Activated naive CD4-positive, alpha-beta T cell (primary cell): ENCODE data around the gene WFS1.

ENCODE experiments used
- DNase-seq, 4 experiments: peaks; one replicate each; lab custom pipeline; 2025; lab: John Stamatoyannopoulos, UW

The WFS1 gene

DNA sequence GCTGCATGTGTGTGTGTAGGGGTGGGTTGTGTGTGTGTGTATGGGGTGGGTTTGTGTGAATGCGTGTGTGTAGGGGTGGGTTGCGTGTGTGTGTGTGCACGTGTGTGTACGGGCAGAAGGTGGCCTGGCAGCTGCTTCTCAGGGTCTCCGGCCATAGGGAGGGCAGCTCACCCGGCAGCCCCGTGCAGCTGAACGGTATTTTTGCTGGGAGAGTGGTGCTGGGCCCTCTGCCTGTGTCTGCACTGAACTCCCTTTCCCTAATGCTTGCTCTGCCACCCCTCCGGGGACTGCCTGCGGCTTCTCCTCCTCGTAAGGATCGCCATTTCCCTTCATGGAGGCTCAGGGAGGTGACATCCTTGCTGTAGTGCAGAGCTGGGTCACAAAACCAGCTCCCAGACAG, 30.2 kb downstream of the WFS1 start:
- DNase-seq = no peak

DNA sequence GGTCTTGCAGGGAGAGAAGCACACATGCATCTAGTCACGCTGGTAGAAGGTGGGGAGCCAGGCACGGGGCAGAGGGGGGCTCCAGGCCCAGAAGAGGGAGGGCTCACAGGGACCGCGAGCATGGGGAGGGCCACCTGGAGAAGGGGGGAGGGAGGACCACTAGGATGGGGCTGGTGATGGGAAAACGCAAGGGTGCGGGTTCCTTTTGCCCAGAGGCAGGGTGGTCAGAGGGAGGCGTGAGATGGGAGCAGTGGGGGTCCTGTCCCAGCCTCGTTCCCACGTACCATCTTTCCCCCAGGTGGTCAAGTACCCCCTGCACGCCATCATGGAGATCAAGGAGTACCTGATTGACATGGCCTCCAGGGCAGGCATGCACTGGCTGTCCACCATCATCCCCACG, 30.7 kb downstream of the WFS1 start:
- no peak for DNase-seq

DNA sequence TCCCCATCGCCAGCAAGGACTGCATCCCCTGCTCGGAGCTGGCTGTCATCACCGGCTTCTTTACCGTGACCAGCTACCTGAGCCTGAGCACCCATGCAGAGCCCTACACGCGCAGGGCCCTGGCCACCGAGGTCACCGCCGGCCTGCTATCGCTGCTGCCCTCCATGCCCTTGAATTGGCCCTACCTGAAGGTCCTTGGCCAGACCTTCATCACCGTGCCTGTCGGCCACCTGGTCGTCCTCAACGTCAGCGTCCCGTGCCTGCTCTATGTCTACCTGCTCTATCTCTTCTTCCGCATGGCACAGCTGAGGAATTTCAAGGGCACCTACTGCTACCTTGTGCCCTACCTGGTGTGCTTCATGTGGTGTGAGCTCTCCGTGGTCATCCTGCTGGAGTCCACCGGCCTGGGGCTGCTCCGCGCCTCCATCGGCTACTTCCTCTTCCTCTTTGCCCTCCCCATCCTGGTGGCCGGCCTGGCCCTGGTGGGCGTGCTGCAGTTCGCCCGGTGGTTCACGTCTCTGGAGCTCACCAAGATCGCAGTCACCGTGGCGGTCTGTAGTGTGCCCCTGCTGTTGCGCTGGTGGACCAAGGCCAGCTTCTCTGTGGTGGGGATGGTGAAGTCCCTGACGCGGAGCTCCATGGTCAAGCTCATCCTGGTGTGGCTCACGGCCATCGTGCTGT, 31.5 kb downstream of the WFS1 start:
- no peak for DNase-seq

DNA sequence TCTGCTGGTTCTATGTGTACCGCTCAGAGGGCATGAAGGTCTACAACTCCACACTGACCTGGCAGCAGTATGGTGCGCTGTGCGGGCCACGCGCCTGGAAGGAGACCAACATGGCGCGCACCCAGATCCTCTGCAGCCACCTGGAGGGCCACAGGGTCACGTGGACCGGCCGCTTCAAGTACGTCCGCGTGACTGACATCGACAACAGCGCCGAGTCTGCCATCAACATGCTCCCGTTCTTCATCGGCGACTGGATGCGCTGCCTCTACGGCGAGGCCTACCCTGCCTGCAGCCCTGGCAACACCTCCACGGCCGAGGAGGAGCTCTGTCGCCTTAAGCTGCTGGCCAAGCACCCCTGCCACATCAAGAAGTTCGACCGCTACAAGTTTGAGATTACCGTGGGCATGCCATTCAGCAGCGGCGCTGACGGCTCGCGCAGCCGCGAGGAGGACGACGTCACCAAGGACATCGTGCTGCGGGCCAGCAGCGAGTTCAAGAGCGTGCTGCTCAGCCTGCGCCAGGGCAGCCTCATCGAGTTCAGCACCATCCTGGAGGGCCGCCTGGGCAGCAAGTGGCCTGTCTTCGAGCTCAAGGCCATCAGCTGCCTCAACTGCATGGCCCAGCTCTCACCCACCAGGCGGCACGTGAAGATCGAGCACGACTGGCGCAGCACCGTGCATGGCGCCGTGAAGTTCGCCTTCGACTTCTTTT, 32.2 kb downstream of the WFS1 start:
- DNase-seq = no peak

DNA sequence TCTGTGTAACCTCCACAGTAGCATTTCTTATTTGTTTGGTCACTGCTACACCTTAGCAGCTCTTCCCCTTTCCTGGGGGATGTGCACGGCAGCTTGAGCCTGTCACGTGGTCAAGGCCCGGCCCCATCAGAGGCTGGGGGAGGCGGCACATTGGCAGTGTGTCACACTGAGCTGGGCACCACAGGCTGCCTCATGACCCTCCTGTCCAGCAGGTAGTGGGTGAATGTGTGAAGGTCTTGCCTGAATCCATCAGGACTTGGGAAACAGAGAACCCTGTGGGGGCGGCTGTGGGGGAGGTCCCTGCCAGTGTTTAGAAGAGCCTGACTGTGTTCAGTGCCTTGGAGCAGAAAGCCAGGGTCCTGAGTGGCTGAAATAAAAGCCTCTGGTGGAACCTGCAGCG, 33.2 kb downstream of the WFS1 start:
- no peak for DNase-seq

DNA sequence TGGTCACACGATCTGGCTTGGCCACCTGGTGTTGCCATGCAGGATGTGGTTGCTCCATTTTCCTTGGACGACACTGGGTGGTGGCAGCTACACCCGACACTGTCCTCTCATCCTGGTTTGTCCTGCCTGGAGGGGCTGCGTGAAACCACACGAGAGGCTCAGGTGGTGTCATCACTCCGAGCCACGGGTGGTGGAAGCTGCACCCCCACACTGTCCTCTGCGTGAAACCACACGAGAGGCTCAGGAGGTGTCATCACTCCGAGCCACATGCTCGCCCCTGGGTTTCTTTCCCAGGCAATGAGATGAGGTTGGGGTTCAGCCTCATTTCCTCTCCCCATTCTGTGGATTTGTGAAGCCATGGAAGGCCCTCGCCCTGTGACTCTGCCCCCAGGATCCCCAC, 34.3 kb downstream of the WFS1 start:
- no peak for DNase-seq

DNA sequence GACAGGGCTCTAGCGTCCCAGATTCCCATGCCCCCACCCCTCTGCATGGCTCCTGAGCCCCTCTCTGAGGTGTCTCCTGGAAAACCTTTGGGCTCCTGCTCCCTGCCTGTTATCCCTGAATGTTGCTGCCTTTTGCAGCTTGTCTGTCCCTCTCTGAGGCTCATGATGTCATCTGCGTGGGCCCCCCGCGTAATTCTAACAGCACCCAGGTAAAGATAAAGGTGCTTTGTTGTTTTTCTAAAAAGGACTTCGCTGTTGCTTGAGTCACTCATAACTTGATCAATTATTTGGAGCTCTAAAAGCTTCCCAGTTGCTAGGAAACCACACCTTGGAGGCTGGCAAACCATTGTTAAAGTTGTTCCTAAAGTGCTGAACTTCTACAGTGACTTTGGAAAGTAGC, 36.6 kb downstream of the WFS1 start:
- DNase-seq = no peak

DNA sequence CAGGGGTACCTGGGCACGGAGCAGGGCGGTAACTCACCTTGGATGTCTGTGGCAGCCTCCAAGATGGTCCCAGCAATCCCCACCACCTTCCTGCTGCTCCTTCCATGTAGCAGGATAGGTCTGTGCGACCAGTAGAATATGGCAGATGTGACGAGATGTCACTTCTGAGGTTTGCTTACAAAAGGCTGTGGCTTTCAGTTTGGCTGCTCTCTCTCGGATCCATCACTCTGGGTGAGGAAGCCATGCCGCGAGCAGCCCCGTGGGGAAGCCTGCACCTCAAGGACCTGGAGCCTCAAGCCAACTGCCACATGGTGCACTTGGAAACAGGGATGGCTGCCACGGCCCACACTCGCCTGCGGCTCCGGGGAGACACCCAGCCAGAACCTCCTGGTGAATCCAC, 37.6 kb downstream of the WFS1 start:
- DNase-seq = no peak

DNA sequence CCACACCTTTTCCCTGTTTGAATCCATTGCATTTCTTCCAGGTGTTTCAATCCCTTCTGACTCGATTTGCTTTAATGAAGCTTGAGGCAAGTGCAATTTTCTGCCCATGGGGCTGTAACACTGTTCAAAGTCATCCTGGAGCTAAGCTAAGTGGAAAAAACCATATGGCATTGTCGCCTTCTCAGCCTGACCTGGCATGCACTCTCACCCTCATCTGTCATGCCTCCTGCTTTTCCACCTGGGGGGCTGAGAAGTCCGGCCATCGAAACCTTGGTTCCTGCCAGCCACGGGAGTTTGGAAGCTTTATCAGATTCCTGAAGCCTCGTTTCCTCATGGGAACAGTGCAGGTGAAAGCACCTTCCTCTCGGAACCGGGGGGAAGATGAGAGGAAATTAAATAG, 38.2 kb downstream of the WFS1 start:
- no peak for DNase-seq

DNA sequence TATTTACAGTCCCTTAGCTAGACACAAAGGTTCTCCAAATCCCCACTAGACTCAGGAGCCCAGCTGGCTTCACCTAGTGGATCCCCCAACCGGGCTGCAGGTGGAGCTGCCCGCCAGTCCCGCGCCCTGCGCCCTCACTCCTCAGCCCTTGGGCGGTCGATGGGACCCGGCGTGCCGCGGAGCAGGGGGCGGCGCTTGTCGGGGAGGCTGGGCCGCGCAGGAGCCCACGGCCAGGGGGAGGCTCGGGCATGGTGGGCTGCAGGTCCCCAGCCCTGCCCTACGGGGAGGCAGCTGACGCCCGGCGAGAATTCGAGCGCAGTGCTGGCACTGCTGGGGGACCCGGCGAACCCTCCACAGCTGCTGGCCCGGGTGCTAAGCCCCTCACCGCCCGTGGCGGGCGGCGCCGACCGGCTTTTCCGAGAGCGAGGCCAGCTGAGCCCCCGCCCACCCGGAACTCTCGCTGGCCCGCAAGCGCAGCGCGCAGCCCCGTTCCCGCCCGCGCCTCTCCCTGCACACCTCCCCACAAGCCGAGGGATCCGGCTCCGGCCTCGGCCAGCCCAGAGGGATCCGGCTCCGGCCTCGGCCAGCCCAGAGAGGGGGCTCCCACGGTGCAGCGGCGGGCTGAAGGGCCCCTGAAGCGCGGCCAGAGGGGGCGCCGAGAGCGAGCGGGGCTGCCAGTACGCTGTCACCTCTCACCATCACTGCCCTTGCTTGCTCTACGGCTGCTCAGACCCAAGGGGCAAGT, 39.4 kb downstream of the WFS1 start:
- peak in 1 of 4 experiments; percentile 19 for DNase-seq

DNA sequence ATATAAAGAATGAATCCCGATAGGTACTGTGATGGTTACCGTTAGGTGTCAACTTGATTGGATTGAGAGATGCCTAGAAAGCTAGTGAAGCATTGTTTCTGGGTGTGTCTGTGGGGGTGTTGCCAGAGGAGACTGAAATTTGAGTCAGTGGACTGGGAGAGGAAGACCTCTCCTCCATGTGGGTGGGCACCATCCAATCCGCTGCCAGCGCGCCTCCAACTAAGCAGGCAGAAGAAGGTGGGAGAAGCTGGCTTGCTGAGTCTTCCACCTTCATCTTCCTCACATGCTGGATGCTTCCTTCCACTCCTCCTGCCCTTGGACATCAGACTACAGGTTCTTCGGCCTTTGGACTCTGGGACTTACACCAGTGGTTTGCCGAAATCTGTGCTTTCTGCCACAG, 40.1 kb downstream of the WFS1 start:
- no peak for DNase-seq

DNA sequence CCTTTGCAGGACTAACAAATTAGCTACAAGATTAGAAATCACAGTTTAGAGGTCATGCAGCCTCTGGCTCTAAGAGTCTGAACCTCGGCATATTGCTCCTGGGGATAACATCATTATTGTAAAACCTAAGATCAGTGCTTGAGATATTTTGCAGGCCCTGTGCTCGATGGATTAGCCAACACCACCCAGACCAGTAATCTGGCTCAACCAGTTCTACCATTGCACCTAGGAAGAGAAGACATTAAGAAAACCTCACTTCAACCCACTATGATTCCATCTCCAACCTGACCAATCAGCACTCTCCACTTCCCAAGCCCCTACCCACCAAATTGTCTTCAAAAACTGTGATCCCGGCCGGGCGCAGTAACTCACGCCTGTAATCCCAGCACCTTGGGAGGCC, 43.6 kb downstream of the WFS1 start:
- DNase-seq = no peak

DNA sequence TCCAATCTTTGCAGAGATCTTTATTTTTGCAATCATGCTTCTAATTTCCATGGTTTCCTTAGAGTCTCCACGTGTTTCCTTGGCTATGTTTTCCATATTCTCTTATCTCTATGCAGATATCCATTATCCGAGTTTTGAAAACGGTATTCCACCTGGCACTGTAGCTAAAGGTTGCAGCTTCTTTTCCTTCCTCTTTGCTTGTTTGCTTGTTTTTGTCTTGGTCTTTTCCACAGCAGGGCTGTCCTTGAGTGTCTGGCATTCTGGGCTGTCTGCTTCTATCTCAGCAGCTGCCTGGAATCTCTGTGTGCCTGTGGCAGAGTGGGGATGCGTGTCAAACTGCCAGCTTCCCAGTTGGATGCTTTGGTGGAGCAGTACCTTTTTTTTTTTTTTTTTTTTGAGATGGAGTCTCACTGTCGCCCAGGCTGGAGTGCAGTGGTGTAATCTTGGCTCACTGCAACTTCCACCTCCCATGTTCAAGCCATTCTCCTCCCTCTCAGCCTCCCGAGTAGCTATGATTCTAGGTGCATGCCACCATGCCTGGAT, 46.9 kb downstream of the WFS1 start:
- DNase-seq = no peak

DNA sequence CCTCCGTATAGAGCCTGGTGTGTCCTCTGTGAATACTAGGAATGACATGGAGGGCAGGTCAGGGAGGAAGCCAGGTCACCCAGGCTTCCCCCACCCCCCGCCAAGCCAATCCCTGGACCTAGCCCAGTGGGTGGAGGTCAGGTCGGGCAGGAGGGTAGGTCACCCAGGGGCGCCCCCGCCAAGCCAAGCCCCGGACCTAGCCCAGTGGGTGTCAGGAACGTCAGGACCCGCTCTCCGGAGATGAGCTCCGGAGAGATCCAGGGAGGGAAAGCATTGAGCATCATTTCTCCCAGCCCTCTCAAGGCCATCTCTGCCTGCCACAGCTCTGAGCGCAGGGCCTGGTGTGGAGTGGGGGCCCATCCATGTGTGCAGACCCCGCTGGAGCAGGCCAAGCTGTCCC, 48.6 kb downstream of the WFS1 start:
- DNase-seq = no peak

DNA sequence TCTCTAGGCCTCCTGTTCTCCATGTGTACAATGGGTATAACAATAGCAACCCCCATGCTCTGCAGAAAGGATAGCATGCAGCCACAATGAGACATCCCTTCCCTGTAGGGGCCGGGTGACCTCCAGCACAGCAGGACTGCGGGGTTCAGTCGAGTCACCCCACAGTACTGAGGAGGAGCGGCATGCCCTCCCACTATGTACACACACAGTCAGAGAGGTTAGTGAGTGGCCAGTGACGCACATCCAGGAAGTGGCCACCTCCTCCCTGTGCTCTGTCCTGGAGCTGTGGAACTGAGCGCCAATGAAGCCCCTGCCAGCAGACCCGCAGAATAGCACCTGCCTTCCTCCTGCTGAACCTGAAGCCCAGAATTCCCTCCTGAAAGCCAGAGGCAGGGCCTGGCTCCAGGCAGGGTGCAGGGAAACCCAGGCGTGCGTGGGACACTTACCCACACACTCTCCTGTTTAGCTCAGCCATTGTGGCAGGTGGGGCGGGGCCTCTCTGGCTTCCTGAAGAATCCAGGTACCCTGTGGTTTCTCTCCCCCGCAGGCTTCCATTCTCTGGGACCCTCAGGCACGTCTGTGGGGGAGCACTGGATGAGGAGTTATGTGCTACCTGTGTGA, 50.0 kb downstream of the WFS1 start:
- no peak for DNase-seq

DNA sequence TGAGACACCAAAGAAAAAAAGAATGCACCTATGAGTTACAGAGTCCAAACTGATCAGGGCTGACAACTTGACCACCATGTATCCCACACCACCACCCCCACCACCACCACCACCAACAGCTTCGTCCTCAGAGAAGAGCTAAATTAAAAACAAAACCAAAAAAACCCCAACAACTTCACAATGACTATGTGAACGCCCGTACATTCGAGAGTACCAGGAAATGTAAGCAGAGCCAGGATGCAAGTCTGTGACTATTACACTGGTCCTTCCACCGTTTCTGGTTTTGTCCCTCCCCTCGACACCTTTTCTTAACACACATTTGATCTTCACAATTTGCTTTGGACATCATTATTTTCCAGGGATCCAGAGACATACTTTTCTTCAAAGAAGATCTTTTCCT, 51.0 kb downstream of the WFS1 start:
- no peak for DNase-seq

DNA sequence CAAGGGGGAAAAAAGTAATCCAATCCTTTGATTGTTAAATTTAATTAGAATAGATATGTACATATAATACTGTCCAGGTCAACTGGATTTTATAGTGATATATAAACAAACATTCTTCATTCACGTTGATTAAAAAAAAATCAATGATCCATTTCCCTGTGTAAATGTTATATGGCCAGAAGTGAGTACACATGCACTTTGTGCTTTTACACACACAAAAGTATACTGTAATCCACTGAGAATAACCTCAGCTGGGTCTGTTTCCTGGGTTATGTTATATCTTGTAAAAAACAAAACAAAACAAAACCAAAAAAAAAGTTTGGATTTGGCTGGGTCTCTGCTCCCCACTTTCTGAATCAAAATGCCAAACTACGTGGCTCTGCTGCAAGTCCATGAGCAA, 51.7 kb downstream of the WFS1 start:
- no peak for DNase-seq

DNA sequence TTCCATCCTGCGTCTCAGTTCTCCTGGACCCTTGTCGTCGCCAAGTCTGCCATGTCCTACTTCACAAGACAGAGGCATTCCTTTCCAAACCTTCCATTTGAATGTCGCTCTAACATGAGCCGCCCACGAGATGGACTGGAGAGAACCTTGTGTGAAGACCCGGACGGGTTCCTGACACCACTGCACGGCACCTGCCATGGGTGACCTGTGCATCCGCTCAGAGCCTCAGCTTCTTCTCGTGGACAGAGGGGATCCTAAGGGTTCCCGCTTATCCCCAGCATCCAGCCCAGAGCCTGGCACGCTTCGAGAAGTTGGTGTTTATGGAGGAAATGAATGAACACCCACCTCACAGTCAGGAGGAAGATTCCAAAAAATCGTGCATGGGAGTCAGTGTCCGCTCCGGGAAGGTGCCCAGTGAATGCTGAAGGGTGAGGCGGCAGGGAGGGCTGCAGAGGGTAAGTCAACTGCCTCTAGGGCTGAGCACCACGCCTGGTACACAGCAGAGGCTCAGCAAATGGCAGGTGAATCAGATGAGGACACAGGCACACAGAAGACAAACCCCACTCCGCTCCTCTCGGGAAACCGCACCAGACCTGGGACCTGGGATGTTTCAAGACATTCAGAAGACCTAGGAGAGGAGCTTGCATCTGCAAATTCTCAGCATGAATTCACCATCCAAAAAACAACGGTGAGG, 52.6 kb downstream of the WFS1 start:
- DNase-seq = no peak

DNA sequence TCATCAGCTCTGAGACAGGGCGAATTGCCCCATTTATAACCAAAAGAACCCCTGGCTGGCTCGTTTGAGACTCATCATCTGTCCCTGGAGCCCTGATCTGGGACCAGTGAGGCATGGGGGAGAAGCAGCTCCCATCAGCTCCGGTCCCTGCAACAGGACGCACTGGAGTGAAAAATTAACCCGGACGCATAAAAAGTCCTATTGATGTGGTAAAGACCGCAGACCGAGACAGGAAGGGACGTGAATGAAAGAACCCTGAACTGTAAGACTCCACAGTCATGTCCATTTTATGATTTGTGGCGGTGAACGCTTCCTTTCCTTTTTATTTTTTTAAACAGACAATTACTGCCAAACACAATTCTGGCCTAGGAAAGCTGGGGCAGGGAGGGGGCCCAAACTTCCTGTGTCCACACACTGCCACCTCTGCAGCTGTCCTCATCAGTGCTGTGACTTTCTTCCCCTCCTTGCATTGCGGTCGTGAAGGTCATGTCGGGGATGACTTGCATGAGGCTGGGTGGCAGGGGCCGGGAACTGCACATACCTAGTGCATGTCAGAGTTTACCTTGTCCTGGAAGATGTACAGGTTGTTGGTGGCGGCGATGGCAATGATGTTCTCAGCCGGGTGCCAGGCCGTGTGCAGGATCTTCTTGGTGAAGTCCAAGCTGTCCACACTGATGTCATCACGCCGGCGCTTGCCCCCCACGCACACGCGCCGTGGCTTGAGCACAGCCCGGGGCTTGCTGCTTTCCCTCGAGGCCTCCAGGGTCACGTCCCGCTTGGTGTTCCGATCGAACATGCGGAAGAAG, 53.3 kb downstream of the WFS1 start:
- DNase-seq = no peak

DNA sequence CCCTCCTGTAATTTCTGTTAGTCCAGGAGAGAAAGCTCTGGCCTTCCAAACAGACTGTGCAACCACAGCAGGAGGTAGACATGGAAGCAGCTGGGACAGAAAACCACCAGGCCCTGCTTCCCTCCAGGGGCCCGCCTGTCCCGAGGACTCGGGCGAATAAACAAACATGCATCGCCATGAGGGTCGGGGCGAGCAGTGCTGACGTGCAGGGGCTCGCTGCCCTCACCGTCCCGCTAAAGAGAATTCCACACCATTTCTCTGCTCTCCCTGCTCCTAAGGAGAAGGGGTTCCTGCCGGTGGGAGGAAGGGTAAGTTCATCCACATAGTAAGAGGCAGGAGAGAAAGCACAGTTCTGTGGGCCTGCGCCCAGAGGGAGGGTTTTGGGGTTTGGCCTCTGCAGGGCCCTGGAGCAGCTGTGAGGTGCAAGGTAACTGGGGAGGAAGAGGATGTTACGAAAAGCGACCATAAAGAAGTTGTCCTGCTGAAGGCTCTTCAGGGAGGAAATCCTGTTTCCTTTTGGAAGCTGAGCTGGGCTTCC, 54.9 kb downstream of the WFS1 start:
- no peak for DNase-seq
